ENCODE measurements around the gene C8A. TPM values are rescaled to one million over a fixed set of nuclear protein-coding genes. Genes with fewer than 3 reads are reported as not detected.

The C8A gene
- total RNA-seq, 4 donors from 2014 or later, result not detected

- Histone ChIP-seq H3K36me3 (no peaks in the 10 kb centered on the region), H3K4me3 (no peak overlapping the region), H3K27ac (no peak overlapping the region), H3K4me1 (no peaks in the 10 kb centered on the region), H3K9me3 (peaks cover 0 to 10% (median 0%) of the 10 kb centered on the region in 4 donors), H3K27me3 (peaks cover 0 to 6% of the 10 kb centered on the region in 2 donors)
- TF ChIP-seq POLR2A (IDR thresholded peaks at IDR 0.05) (no peak), CTCF (IDR thresholded peaks at IDR 0.05) (no peak), EP300 (IDR thresholded peaks at IDR 0.05) (no peak)
- WGBS, 2 donors, result 93 to 99% methylated on average over 5 of the region's 5 CpGs
- DNase-seq (ENCODE audit: low spot score in 2 of 2), result no peak
Observed at GRCh38 chr1:56835657-56836056, 18.9 kb upstream of the C8A start.

- no peak overlapping the region for H3K27ac ChIP-seq
- no peaks in the 10 kb centered on the region for H3K4me1 ChIP-seq
- no peak overlapping the region for H3K4me3 ChIP-seq
- no peak for TF ChIP-seq CTCF (IDR thresholded peaks at IDR 0.05)
- TF ChIP-seq EP300 (IDR thresholded peaks at IDR 0.05), result no peak
- no peak for TF ChIP-seq POLR2A (IDR thresholded peaks at IDR 0.05)
- no peaks in the 10 kb centered on the region for H3K36me3 ChIP-seq
- DNase-seq (ENCODE audit: low spot score in 2 of 2), result no peak
- 91% methylated on average over 4 of the region's 4 CpGs for WGBS, 2 donors
- H3K27me3 ChIP-seq, result peaks cover 0 to 4% of the 10 kb centered on the region in 2 donors
- H3K9me3 ChIP-seq, result peaks cover 0 to 10% (median 0%) of the 10 kb centered on the region in 4 donors
Observed at GRCh38 chr1:56836359-56836758, 18.2 kb upstream of the C8A start.

- no peak overlapping the region for H3K27ac ChIP-seq
- WGBS, 2 donors, result 54 to 63% methylated on average over 9 of the region's 9 CpGs
- DNase-seq (ENCODE audit: low spot score in 2 of 2), result no peak
- no peaks in the 10 kb centered on the region for H3K4me1 ChIP-seq
- H3K27me3 ChIP-seq, result no peaks in the 10 kb centered on the region
- TF ChIP-seq CTCF (IDR thresholded peaks at IDR 0.05), result no peak
- TF ChIP-seq EP300 (IDR thresholded peaks at IDR 0.05), result no peak
- no peak for TF ChIP-seq POLR2A (IDR thresholded peaks at IDR 0.05)
- peaks cover 0 to 10% (median 0%) of the 10 kb centered on the region in 4 donors for H3K9me3 ChIP-seq
- H3K36me3 ChIP-seq, result no peaks in the 10 kb centered on the region
- no peak overlapping the region for H3K4me3 ChIP-seq
Observed at GRCh38 chr1:56837244-56837939, 17.2 kb upstream of the C8A start.

- H3K9me3 ChIP-seq, result peaks cover 0 to 10% (median 0%) of the 10 kb centered on the region in 4 donors
- no peaks in the 10 kb centered on the region for H3K27me3 ChIP-seq
- TF ChIP-seq POLR2A (IDR thresholded peaks at IDR 0.05) (no peak), EP300 (IDR thresholded peaks at IDR 0.05) (no peak), CTCF (IDR thresholded peaks at IDR 0.05) (no peak)
- 69 to 80% methylated on average over 2 to 3 of the region's 3 CpGs for WGBS, 2 donors
- H3K36me3 ChIP-seq, result no peaks in the 10 kb centered on the region
- H3K27ac ChIP-seq, result no peak overlapping the region
- no peak for DNase-seq (ENCODE audit: low spot score in 2 of 2)
- no peaks in the 10 kb centered on the region for H3K4me1 ChIP-seq
- H3K4me3 ChIP-seq, result no peak overlapping the region
Observed at GRCh38 chr1:56838759-56839158, 15.8 kb upstream of the C8A start.

GRCh38 chr1:56843544-56843943 is 11.1 kb upstream of the C8A start:
- peaks cover 0 to 10% (median 0%) of the 10 kb centered on the region in 4 donors for H3K9me3 ChIP-seq
- H3K27ac ChIP-seq, result no peak overlapping the region
- H3K27me3 ChIP-seq, result no peaks in the 10 kb centered on the region
- no peak overlapping the region for H3K4me3 ChIP-seq
- TF ChIP-seq EP300 (IDR thresholded peaks at IDR 0.05) (no peak), POLR2A (IDR thresholded peaks at IDR 0.05) (no peak), CTCF (IDR thresholded peaks at IDR 0.05) (no peak)
- no peaks in the 10 kb centered on the region for H3K4me1 ChIP-seq
- no peaks in the 10 kb centered on the region for H3K36me3 ChIP-seq
- no peak for DNase-seq (ENCODE audit: low spot score in 2 of 2)
- WGBS, 2 donors, result 68 to 70% methylated on average over 3 of the region's 3 CpGs
